HG03095 (cell line): ENCODE results near the gene TCF12.
"Not testable (repeated sequence)": the region's sequence is repeated elsewhere in the genome, so short reads cannot be mapped to it uniquely, and the experiment has no call there.

Source experiments
- ATAC-seq: cut with Tn5 transposase; IDR thresholded peaks from one replicate; pipeline ENCODE4 v1.9.1; 2021; ENCODE audit warnings: moderate library complexity; ENCODE audit not compliant: unreplicated experiment

TCF12 gene

GRCh38 chr15:57130956-57131355 lies 212.5 kb downstream of the TCF12 start:
- no peak for ATAC-seq

- no peak for ATAC-seq
These were observed 214.9 kb downstream of the TCF12 start for GRCh38 chr15:57133127-57133968.

- no peak for ATAC-seq
These were observed 215.7 kb downstream of the TCF12 start for GRCh38 chr15:57134071-57134605.

- no peak for ATAC-seq
These were observed 216.4 kb downstream of the TCF12 start for GRCh38 chr15:57134851-57135250.

- no peak for ATAC-seq
These were observed 217.4 kb downstream of the TCF12 start for GRCh38 chr15:57135800-57136199.

- ATAC-seq = no peak
These were observed 219.9 kb downstream of the TCF12 start for GRCh38 chr15:57138349-57138788.

GRCh38 chr15:57143511-57144078 lies 225.2 kb downstream of the TCF12 start:
- no peak for ATAC-seq

GRCh38 chr15:57144448-57144847 lies 226.0 kb downstream of the TCF12 start:
- no peak for ATAC-seq

- no peak for ATAC-seq
These were observed 228.2 kb downstream of the TCF12 start for GRCh38 chr15:57146506-57147201.

GRCh38 chr15:57147621-57148020 lies 229.2 kb downstream of the TCF12 start:
- ATAC-seq = no peak

- no peak for ATAC-seq
These were observed 229.8 kb downstream of the TCF12 start for GRCh38 chr15:57148262-57148661.

GRCh38 chr15:57149196-57149595 lies 230.8 kb downstream of the TCF12 start:
- ATAC-seq = no peak

- no peak for ATAC-seq
These were observed 231.8 kb downstream of the TCF12 start for GRCh38 chr15:57150066-57150865.

GRCh38 chr15:57150866-57151203 lies 232.4 kb downstream of the TCF12 start:
- not testable (repeated sequence) for ATAC-seq

- ATAC-seq = no peak
These were observed 233.7 kb downstream of the TCF12 start for GRCh38 chr15:57152133-57152532.

- ATAC-seq = no peak
These were observed 234.5 kb downstream of the TCF12 start for GRCh38 chr15:57152666-57153539.

GRCh38 chr15:57156210-57156884 lies 237.9 kb downstream of the TCF12 start:
- ATAC-seq = no peak

GRCh38 chr15:57158589-57158988 lies 240.1 kb downstream of the TCF12 start:
- no peak for ATAC-seq

GRCh38 chr15:57158997-57159668 lies 240.7 kb downstream of the TCF12 start:
- ATAC-seq = no peak
